Large intestine (tissue), 3 donors: ENCODE results near the gene BOC. TPM values are rescaled to one million over a fixed set of nuclear protein-coding genes. Genes with fewer than 3 reads are reported as not detected.
A peak's percentile ranks its signal among the peaks of the same experiment; 100 is the strongest.

Experiments
- DNase-seq, 2 donors: peaks; one replicate each; pipeline versions ENCODE4 v3.0.0 to v3.0.0-alpha.2; 2013
- H3K27ac ChIP-seq: one replicate; pipeline ENCODE4 v1.5.1; 2013; ENCODE audit warnings: low read length
- H3K27me3 ChIP-seq: 2 replicates; pipeline ENCODE4 v1.6.1; 2013; ENCODE audit warnings: low read length; ENCODE audit not compliant: control insufficient read depth, insufficient read depth
- H3K36me3 ChIP-seq: 2 replicates; pipeline ENCODE4 v1.6.1; 2013; ENCODE audit warnings: low read length; ENCODE audit not compliant: control insufficient read depth, insufficient read depth
- H3K4me1 ChIP-seq: one replicate; pipeline ENCODE4 v1.6.1; 2013; ENCODE audit warnings: low read length; ENCODE audit not compliant: control insufficient read depth, insufficient read depth
- H3K4me3 ChIP-seq: one replicate; pipeline ENCODE4 v1.5.1; 2013; ENCODE audit warnings: low read length
- H3K9me3 ChIP-seq: one replicate; pipeline ENCODE4 v1.6.1; 2013; ENCODE audit warnings: mild to moderate bottlenecking, low read depth, low read length, moderate library complexity; ENCODE audit not compliant: control insufficient read depth
- WGBS: methylation state at CpG from one replicate; pipeline ENCODE4 v1.1.5; 2013; ENCODE audit warnings: low lambda C conversion rate; ENCODE audit not compliant: insufficient coverage; 5-methylcytosine and 5-hydroxymethylcytosine counted together
- polyA plus RNA-seq: library from polyadenylated mRNA; unstranded; fragments of 120-200 nt; gene quantifications from one replicate; pipeline ENCODE4 v1.2.1, GENCODE V29; 2013

The BOC gene
- polyA plus RNA-seq, 1 donor: 14.7 TPM

- no peaks in the 10 kb centered on the region for H3K36me3 ChIP-seq
- H3K27ac ChIP-seq: no peak overlapping the region
- H3K9me3 ChIP-seq: no peaks in the 10 kb centered on the region
- no CpG with 5 or more reads among the region's 2 CpGs for WGBS
- no peaks in the 10 kb centered on the region for H3K4me1 ChIP-seq
- no peak overlapping the region for H3K4me3 ChIP-seq
- peaks cover 3% of the 10 kb centered on the region for H3K27me3 ChIP-seq
- no peak for DNase-seq
Measured at GRCh38 chr3:113259196-113259595, 47.8 kb downstream of the BOC start.

GRCh38 chr3:113261063-113261625 is 49.8 kb downstream of the BOC start:
- no peaks in the 10 kb centered on the region for H3K36me3 ChIP-seq
- peaks cover 3% of the 10 kb centered on the region for H3K27me3 ChIP-seq
- no peaks in the 10 kb centered on the region for H3K9me3 ChIP-seq
- no peak overlapping the region for H3K4me3 ChIP-seq
- DNase-seq: peak in 1 of 2 donors; percentile 13
- no peaks in the 10 kb centered on the region for H3K4me1 ChIP-seq
- no CpG with 5 or more reads among the region's 6 CpGs for WGBS
- H3K27ac ChIP-seq: no peak overlapping the region

- H3K27me3 ChIP-seq: peaks cover 3% of the 10 kb centered on the region
- no peak overlapping the region for H3K4me3 ChIP-seq
- no CpG with 5 or more reads among the region's 1 CpG for WGBS
- no peak overlapping the region for H3K27ac ChIP-seq
- H3K36me3 ChIP-seq: peaks cover 2% of the 10 kb centered on the region
- DNase-seq: no peak
- no peaks in the 10 kb centered on the region for H3K9me3 ChIP-seq
- H3K4me1 ChIP-seq: no peaks in the 10 kb centered on the region
Measured at GRCh38 chr3:113261626-113262303, 50.4 kb downstream of the BOC start.

GRCh38 chr3:113262304-113262665 is 50.9 kb downstream of the BOC start:
- Histone ChIP-seq H3K9me3 (no peaks in the 10 kb centered on the region), H3K4me1 (no peaks in the 10 kb centered on the region), H3K27ac (no peak overlapping the region), H3K36me3 (peaks cover 3% of the 10 kb centered on the region), H3K27me3 (peaks cover 3% of the 10 kb centered on the region), H3K4me3 (no peak overlapping the region)
- no CpG with 5 or more reads among the region's 2 CpGs for WGBS
- no peak for DNase-seq

- H3K27ac ChIP-seq: no peak overlapping the region
- no peaks in the 10 kb centered on the region for H3K4me1 ChIP-seq
- peaks cover 3% of the 10 kb centered on the region for H3K27me3 ChIP-seq
- H3K4me3 ChIP-seq: no peak overlapping the region
- WGBS: no CpG with 5 or more reads among the region's 2 CpGs
- H3K9me3 ChIP-seq: no peaks in the 10 kb centered on the region
- H3K36me3 ChIP-seq: peaks cover 3% of the 10 kb centered on the region
- no peak for DNase-seq
Measured at GRCh38 chr3:113263020-113263419, 51.7 kb downstream of the BOC start.

GRCh38 chr3:113263778-113264177 is 52.4 kb downstream of the BOC start:
- no peak for DNase-seq
- WGBS: no CpG with 5 or more reads among the region's 3 CpGs
- Histone ChIP-seq H3K27ac (no peak overlapping the region), H3K36me3 (peaks cover 8% of the 10 kb centered on the region), H3K27me3 (peaks cover 7% of the 10 kb centered on the region), H3K4me1 (no peaks in the 10 kb centered on the region), H3K4me3 (no peak overlapping the region), H3K9me3 (no peaks in the 10 kb centered on the region)

- DNase-seq: no peak
- no peak overlapping the region for H3K27ac ChIP-seq
- H3K36me3 ChIP-seq: peaks cover 13% of the 10 kb centered on the region
- peaks cover 7% of the 10 kb centered on the region for H3K27me3 ChIP-seq
- no peak overlapping the region for H3K4me3 ChIP-seq
- no peaks in the 10 kb centered on the region for H3K4me1 ChIP-seq
- no CpG with 5 or more reads among the region's 10 CpGs for WGBS
- no peaks in the 10 kb centered on the region for H3K9me3 ChIP-seq
Measured at GRCh38 chr3:113264283-113265131, 53.1 kb downstream of the BOC start.

- no peak overlapping the region for H3K27ac ChIP-seq
- DNase-seq: no peak
- no peaks in the 10 kb centered on the region for H3K9me3 ChIP-seq
- H3K4me3 ChIP-seq: no peak overlapping the region
- peaks cover 18% of the 10 kb centered on the region for H3K36me3 ChIP-seq
- no peaks in the 10 kb centered on the region for H3K4me1 ChIP-seq
- WGBS: 100% methylated on average over 1 of the region's 5 CpGs
- H3K27me3 ChIP-seq: peaks cover 7% of the 10 kb centered on the region
Measured at GRCh38 chr3:113265231-113265630, 53.9 kb downstream of the BOC start.

- Histone ChIP-seq H3K27me3 (peaks cover 7% of the 10 kb centered on the region), H3K4me1 (no peaks in the 10 kb centered on the region), H3K36me3 (peaks cover 26% of the 10 kb centered on the region), H3K27ac (no peak overlapping the region), H3K4me3 (no peak overlapping the region), H3K9me3 (no peaks in the 10 kb centered on the region)
- DNase-seq: no peak
- WGBS: no CpG with 5 or more reads among the region's 5 CpGs
Measured at GRCh38 chr3:113266738-113267137, 55.4 kb downstream of the BOC start.

GRCh38 chr3:113268311-113268710 is 57.0 kb downstream of the BOC start:
- Histone ChIP-seq H3K4me1 (no peaks in the 10 kb centered on the region), H3K36me3 (peaks cover 28% of the 10 kb centered on the region), H3K9me3 (no peaks in the 10 kb centered on the region), H3K27ac (no peak overlapping the region), H3K4me3 (no peak overlapping the region), H3K27me3 (peaks cover 4% of the 10 kb centered on the region)
- no CpG with 5 or more reads among the region's 5 CpGs for whole genome bisulfite sequencing
- no peak for DNase-seq
